Retinal pigment epithelial cell (primary cell): ENCODE results near the gene SOX18.

Source experiments
- DNase-seq: peaks from one replicate; pipeline ENCODE4 v3.0.0-alpha.2; 2010; ENCODE audit warnings: low read depth
- H3K4me3 ChIP-seq: 2 replicates; pipeline ENCODE4 v1.5.1; 2011; ENCODE audit warnings: mild to moderate bottlenecking, low read length, control low read depth, moderate library complexity
- CTCF ChIP-seq: conservative IDR thresholded peaks from 2 replicates; pipeline ENCODE4 v1.5.1; 2011; ENCODE audit warnings: low read depth, low read length, control low read depth, inconsistent platforms

The SOX18 gene

GRCh38 chr20:64080013-64080812 is 30.8 kb upstream of the SOX18 start, which contains the start of gene OPRL1:
TSS of gene OPRL1 (plus strand) at chr20:64080082. CDS start at chr20:64092721, 12,639 bp downstream.
- DNase-seq: no peak
- no peak for TF ChIP-seq CTCF

GRCh38 chr20:64079273-64080012 is 30.0 kb upstream of the SOX18 start, which contains the start of gene RGS19:
TSS of gene RGS19 (minus strand) at chr20:64079518. CDS start at chr20:64076886, 2,632 bp downstream.
- no peak for TF ChIP-seq CTCF
- DNase-seq: no peak
- peak within 1 kb of the TSS; percentile 57 for H3K4me3 ChIP-seq

More at GRCh38 chr20:64080013-64080812, 30.8 kb upstream of the SOX18 start, which contains the start of gene OPRL1:
- peak within 1 kb of the TSS; percentile 57 for H3K4me3 ChIP-seq

DNA sequence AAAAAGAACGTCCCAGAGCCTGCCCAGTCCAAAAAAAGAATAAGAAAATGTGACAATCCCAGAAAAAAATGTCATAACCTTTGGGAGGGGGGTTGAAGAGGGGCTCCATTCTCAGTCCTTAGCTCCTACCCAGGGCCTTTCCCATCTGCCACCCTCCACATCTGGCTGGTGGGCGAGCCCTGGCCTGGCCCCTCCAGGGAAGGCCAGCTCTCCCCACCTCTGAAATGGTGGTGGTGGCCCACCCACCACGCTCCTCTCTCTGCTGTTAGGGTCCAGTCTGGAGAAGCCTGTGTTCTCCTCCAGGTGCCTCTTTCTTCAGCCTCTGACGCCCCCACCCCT is 29.5 kb upstream of the SOX18 start:
- no peak for DNase-seq
- TF ChIP-seq CTCF: no peak

DNA sequence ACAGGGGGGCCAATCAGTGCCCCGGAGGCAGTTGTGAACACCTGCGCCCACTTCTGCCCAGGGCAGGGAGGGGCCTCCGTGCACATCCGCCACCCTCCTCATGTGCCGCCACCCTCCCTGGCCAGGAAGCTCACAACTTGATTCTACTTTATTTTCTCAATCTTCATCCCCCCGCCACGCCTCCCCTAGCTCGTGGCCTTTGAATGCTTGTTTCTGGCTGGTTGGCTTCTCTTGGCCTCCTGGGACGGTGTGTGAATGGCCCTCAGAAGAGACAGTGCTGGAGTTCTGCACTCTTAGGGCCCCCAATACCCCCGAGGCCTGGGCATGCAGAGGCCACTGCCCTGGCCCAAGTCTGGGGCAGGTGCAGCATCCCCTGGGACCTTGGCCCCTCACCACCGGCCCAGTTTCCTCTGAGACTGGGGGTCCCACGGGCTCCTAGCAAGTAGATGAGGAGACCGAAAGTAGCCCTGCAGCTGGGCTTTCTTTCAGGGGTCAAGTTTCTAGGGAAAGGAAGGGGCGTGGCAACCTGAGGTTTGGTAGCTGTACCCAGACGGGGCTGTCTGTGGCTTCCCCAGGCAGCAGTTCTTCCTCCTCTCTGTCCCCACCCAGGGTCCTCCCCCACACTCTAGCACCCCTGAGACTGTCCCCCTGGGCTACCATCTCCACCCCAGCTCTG is 28.6 kb upstream of the SOX18 start:
- no peak for TF ChIP-seq CTCF
- no peak for DNase-seq
- H3K4me3 ChIP-seq: no peak overlapping the region

More for the DNA sequence above, 29.5 kb upstream of the SOX18 start:
- peak overlapping the region; percentile 57 for H3K4me3 ChIP-seq

- H3K4me3 ChIP-seq: no peak overlapping the region
- no peak for TF ChIP-seq CTCF
- no peak for DNase-seq
These were observed 28.1 kb upstream of the SOX18 start for GRCh38 chr20:64077541-64077875.

DNA sequence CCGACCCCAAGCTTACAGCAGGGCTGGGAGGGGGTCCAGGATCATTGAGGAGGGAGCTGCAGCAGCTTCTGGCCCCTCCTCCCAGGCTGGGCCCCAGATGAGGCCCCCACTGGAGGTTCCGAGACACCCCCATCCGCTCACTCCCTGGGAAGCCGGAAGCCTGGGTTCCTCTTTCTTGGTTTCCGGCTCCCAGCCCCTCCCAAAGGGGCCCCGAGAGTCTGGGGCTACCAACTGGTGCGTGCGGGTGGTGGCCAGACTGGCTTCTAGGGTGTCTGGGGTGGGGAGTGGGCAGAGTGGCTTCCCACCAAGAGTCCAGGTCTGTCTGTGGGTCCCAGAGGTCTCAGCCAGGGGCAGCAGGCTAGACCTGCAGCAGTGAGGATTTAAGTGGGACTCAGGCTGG is 27.7 kb upstream of the SOX18 start:
- no peak for TF ChIP-seq CTCF
- H3K4me3 ChIP-seq: no peak overlapping the region
- DNase-seq: no peak
